PFSK-1 (cell line): ENCODE measurements around the gene NGFR.

Source experiments
- FOXP2 ChIP-seq: optimal IDR thresholded peaks from 2 replicates; pipeline ENCODE3; 2011; ENCODE audit warnings: borderline replicate concordance, control low read depth, inconsistent platforms; ENCODE audit not compliant: insufficient read depth; ENCODE audit errors: extremely low read length, extremely low read depth
- POLR2AphosphoS5 ChIP-seq: IDR thresholded peaks from 2 replicates; pipeline ENCODE4 v1.6.1; 2012; ENCODE audit warnings: low read depth, mild to moderate bottlenecking, control low read depth, low read length, moderate library complexity
- REST ChIP-seq, 2 experiments: IDR thresholded peaks; 2 replicates each; pipeline versions ENCODE4 v1.6.1 to v1.8.0; 2011 to 2012; ENCODE audit warnings: low read depth in 2 of 2, low read length in 2 of 2, control low read depth in 1 of 2, inconsistent platforms in 1 of 2, mild to moderate bottlenecking in 1 of 2, moderate library complexity in 1 of 2; ENCODE audit not compliant: insufficient read depth in 1 of 2
- SIN3A ChIP-seq: IDR thresholded peaks from 2 replicates; pipeline ENCODE4 v1.6.1; 2012; ENCODE audit warnings: mild to moderate bottlenecking, low read length, moderate library complexity, borderline replicate concordance; ENCODE audit not compliant: insufficient read depth
- TAF1 ChIP-seq: IDR thresholded peaks from 2 replicates; pipeline ENCODE4 v1.6.1; 2012; ENCODE audit warnings: low read length, control low read depth, borderline replicate concordance; ENCODE audit not compliant: insufficient read depth

GRCh38 chr17:49497148-49498028 is 2.3 kb downstream of the NGFR start:
- TF ChIP-seq POLR2AphosphoS5 (no peak), FOXP2 (no peak), SIN3A (no peak), REST (IDR thresholded peaks at IDR 0.05; ENCODE audit: insufficient read depth in 1 of 2, low read depth in 2 of 2, low read length in 2 of 2) (no peak), TAF1 (no peak)
